ENCODE results near the gene UBE2H.

UBE2H gene

DNA sequence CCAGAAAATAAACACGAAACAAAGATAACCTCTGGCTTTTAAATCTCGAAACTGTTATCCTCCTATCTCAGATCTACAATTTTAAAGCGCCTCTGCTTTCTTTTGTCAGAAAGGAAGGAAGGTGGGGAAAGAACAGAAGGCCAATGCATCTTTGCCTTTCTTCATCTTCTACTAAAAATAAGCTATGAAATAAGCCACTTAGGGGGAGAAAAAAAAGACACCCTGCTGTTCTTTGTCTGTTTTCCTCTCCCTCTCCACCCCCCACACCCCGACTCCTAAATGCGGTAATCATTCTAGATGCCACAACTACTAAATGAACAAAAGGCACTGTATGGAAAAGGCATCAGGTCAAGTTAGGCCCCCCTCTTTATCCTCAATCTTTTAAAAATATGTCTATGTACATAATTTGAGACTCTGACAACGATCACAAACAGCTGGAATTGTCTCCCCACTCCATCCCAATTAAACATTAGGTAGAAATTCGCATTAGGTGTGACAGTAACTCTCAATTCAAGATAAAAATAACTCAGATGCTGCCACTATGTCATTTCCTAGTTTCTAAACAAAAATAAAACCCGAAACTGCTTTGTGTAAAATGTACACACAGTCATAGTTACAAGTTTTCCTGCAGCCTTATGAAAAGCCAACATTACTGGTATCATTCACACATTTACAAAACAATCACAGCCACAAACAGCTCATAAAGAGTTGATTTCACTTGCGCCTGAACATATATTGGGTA lies 2.4 kb downstream of the UBE2H start:
- DNase-seq: no peak

DNA sequence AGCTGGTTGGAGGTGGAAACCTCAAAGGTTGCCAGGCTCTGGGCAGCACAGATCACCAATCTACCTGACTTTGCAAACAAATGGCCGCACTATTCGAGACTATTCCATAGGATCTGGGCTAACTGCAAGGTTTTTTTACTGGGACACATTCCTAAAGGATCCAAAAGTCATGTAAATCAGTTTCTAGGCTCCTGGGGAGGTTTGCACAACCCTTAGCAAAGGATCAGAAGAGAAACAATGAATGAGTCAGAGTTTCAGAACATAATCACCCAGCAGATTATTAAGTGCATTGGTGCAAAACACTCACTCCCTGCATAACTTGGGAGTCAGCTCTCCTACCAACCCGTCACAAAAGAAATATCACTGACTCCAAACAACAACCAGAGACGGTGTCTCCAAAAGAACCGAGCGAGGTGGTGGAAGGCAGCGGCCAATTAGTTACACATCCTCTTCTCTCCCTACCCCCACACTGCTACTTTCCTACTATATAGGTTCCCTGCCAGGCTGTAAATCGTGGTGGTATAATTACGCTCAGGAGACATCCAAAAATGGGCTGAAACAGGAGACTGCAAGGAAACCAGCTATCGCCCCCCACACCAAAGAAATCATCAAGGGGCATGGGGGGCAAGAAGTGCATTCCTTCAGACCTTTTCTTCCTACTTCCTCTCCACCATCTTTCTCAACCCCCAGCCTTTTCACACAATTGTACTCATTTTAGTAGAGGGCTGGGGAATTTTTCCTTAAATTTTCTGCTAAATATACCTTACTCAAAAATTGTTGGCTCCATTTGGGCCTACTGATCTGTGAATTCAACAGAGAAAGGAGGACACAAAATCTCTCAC lies 3.2 kb downstream of the UBE2H start:
- no peak for DNase-seq

DNA sequence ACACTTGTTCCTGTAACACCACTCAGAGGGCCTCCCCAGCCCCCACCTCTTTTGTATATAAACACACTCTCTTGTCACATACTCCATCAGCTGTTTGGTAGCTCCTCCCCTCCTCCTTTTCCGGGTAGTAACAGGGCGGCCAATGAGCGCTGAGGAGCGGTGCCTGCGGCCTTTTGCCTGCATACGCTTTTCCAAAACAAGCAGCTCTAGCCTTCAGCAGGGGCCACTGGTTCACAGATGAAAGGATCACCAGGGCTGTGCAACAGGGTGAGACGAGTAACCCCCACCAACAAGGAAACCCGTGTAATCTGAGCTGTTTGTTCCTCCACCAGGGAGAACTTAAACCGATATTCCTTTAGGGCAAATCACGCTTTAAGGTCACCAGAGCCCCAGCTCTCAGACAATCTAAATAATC lies 3.9 kb downstream of the UBE2H start:
- peak; percentile 10 for DNase-seq

DNA sequence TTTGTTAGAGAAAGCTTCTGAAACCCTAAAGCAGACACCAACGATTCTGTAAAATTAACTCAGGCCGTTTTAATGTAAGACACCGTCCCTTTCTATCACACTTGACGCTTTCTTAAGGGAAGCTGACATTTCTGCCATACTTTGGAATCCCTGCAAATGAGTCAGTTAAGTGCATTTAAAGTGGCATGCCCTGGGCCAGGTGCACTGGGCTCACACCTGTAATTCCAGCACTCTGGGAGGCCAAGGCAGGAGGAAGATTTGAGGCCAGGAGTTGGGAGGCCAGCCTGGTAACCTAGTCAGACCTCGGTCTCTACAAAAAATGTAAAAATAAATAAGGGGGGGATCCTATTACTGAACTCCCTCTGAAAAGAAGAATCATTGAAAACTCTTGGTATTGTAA lies 4.4 kb downstream of the UBE2H start:
- DNase-seq: no peak

DNA sequence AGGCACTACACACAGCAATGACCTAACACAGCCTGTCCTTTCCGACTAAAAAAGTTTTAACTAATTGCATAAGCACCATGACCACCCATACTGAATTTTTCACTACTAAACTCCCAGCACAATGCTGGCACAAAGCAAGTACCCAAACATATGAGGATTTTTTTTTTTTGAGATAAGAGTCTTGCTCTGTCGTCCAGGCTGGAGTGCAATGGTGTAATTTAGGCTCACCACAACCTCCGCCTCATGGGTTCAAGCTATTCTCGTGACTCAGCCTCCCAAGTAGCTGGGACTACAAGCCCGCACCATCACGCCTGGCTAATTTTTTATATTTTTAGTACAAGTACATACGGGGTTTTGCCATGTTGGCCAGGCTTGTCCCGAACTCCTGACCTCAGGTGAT lies 5.1 kb downstream of the UBE2H start:
- no peak for DNase-seq

DNA sequence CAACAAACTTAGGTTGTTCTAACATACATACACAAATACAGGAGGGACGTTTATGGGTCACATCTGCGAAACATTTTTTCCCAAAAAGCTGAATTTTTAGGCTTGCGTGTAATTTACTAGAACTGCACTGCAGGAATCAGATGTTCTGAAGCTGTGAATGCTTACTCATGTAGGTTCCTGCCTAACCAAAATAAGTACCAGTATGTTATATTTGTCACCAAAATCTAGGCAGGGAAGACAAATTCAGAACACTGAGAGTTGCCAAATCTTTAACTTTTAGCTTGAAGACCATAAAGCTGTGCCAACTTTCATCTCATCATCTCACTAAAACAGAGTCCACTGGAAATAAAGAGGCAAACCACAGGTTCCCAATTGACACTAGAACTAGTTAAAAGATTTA lies 5.7 kb downstream of the UBE2H start:
- DNase-seq: no peak

DNA sequence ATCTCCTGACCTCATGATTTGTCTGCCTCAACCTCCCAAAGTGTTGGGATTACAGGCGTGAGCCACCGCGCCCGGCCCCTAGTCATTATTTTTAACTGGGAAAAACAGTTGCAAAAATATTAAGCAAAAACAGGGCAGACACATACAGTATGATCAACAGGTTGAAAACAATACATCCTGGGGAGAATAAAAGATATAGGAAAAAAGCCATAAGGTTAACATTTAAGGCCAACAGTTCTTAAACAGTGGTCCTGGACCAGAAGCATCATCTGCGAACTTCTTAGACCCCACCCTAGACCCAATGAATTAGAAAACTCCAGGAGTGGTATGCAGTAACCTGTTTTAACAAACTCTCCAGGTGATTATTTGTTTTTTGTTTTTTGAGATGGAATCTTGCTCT lies 6.5 kb downstream of the UBE2H start:
- no peak for DNase-seq

DNA sequence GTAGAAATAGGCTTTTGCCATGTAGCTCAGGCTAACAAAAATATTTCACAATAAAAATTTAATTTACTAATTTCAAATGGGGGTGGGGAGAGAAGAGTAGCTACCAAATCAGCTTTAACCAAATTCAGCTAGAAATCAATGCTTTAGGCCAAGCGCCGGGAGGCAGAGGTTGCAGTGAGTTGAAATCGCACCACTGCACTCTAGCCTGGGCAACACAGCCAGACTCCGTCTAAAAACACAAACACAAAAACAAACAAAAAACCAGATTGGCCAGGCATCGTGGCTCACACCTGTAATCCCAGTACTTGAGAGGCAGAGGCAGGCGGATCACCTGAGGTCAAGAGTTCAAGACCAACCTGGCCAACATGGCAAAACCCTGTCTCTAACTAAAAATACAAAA lies 9.4 kb downstream of the UBE2H start:
- DNase-seq: no peak

DNA sequence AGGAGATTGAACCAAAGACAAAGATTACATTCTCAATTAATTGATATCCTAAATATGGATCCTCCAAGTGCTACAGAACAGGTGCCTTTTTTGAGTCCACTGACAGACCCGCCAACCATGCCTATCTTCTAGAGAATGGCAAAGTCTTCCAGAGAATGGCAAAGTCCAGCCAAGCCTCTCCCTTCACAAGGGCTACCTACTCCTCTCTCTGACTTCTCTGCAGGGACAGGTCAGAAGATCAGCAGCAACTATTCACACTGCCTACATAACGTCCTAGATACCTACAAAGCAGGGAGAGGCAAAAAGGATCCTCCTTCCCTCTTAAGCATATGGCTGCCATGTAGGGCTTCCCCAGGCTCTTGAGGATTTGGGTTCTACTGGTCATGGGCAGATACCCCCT lies 12.4 kb downstream of the UBE2H start:
- no peak for DNase-seq

DNA sequence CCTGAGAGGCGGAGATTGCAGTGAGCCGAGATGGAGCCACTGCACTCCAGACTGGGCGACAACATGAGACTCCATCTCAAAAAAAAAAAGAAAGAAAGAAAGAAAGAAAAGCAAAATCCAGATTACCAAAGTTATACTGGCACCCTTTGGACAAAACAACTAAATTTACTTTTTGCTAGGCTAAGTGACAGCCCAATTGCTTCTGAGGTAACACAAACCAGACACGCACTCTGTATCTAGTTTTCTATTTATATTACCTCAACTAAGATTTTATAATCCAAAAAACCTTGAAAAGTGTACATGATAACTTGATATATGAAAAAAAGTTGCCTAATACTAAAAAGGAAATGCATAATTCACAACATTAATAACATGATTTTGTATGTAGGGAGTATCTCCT lies 12.9 kb downstream of the UBE2H start:
- no peak for DNase-seq

DNA sequence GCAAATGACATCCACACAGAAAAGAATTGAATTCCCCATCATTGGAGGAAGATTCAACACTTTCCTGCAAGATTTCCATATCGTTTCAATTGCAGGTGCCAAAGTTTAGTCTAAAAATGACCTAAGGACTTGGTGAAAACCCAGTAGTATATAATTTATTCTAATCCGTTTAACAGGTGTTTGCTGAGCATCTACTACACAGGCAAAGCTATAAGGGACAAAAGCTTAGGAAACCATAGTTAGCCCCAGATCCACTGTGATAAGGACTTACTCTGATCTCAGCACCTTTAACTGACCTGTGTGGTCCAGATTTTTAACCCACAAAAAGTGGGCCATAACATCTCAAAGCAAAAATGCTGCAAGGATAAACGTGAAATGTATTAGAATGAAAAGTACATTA lies 19.1 kb downstream of the UBE2H start:
- no peak for DNase-seq

DNA sequence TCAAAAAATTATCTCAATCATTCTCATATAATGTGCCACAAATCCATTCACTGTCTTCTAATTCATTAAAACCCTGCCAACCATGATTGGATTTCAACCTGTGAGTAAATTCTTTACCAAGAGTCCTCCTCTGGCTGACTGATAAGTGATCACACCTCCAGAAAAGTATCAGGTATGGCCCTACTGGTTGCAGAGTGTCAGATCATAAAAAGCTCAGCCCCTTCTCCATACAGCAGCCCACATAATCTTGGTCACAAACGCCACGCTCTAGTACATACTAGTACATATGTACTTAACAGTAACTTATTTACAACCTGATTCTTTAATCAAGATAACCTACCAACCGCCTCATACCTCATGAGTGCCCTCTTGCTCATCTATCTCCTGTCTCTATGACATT lies 26.1 kb downstream of the UBE2H start:
- no peak for DNase-seq

DNA sequence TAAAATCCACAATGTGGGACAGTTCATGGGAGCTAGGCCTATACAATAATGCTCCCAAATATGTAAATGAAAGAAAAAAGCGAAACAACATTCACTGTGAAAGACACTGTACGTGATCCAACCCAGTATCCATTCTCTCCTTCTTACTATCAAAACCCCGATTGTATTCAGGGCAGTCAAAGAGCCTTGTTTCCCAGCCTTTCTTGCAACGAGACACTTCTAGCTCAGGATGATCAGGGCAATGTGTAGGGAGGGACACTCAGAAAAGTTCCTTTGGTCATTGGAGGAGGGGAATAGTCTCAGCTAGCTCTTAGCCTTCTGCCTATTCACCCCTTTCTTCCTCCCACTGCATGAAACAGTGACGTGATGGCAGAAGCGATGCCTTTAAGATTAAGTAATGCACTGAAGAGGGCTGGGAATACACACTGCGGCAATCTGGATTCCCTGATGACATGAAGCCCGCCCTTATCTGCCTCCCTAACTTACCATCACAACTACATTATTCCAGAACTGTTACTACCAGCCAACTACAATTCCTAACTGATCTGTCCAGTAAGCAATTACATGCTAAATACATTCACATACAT lies 27.3 kb downstream of the UBE2H start:
- no peak for DNase-seq

DNA sequence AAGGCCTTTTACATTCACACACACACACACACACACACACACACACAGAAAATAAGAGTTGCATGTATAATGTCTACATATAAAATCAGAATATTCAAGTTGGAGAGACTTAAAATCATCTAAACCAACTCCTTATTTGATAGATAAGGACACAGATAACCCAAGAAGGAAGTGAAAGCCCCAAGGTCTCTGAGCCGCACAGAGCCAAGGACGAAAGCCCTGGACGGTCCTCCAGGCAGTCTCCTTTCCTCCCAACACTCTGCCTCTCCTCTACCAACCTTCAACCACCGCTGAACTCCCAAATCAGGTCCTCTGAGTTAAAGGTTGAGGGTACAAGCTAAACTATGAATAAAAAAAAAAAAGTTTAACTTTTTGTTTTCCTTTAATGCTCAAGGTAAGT lies 28.2 kb downstream of the UBE2H start:
- no peak for DNase-seq

DNA sequence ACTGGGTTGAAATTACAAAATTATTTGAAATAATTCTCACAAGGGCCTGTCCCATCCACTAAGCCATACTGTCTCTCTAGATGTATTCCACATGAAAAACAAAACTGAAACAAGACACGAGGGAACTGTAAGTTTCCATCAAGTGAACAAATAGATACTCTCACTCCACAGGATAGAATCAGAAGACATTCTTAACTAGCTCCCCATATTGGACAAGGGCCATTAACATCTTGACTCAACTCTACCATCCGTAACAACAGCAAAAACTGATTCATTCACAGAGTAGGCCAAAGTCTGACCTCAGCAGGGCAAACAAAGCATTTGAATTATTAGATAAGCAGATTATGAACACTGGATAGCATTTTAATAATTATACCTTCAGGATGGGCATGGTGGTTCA lies 29.1 kb downstream of the UBE2H start:
- no peak for DNase-seq

DNA sequence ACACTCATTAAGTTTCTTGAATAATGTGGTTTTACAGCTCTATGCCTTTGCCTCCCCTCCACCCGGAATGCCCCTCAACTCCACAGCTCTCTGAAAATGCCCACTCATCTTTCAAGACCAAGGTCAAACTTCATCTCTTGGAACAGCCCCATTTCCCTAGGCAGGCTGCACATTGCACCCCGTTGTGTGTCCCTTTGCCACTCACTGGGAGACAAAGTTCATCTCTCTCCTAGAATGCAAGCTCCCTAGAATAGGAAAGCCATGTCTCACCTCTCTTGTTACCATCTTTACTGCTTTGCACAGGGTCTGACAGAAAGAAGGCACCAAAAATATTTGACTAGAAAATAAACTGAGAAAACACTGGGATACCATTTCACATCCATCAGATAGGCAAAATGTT lies 33.3 kb downstream of the UBE2H start:
- no peak for DNase-seq

DNA sequence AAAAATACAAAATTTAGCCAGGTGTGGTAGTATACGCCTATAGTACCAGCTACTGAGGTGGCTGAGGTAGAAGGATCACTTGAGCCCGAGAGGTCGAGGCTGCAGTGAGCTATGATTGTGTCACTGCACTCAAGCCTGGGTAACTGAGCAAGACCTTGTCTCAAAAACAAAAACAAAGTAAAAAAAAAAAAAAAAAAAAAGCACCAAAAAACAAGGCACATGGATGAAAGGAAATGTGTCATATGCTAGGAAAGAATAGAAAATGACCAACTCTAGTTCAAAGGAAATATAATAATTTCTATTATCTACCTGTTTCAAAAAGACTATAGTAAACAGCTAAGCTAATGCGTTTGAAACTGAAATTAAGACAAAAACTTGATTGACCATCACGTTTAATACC lies 33.8 kb downstream of the UBE2H start:
- no peak for DNase-seq

DNA sequence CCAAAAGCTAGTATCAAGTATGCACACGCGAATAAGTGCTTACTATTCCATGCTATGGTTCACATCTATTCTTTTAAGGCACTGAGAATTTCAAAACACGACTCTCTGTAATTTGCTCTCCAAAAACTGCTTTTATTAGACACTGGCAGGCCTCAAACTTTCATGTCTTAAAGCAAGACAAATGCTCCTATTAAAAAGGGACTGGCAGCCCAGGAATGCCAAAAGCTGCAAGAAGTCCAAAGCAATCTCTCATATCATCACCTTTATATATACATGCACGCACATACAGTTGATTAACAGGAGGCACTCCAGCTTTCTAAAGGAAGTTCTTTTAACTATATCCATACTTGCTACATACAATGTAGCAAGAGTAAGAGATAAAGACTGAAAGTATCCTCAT lies 34.8 kb downstream of the UBE2H start:
- DNase-seq: no peak

DNA sequence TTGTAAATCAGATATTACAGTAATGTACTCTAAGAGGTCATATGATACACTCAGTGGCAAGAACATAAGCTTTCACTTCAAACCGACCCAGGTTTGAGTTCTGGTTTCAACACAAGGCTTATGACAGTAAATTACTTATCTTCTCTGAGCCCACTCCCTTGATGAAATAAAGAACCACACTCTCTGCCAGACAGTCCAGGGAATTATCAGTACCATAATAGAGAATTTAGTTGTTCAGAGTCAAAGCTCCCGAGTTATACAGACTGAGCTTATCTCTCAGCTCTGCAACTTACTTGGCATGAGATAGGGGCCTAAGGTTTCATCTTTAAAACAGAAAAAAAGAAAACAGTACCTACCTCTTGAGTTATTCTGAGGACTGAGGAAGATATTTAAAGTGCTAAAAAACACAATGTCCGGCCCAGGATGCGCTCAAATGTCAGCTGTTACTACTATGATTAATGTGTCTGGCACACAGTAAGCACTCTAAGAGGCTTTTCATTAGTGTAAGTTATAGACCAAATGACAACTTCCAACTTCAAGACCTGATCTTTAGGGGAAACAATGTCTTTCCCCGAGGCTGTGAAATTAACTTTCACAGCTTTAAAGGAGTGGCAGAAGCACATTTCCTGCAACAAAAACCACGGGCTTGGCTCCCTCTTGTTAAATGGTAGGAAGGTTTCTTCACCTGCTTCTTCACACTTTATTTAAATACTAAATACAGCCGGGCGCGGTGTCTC lies 38.1 kb downstream of the UBE2H start:
- no peak for DNase-seq

DNA sequence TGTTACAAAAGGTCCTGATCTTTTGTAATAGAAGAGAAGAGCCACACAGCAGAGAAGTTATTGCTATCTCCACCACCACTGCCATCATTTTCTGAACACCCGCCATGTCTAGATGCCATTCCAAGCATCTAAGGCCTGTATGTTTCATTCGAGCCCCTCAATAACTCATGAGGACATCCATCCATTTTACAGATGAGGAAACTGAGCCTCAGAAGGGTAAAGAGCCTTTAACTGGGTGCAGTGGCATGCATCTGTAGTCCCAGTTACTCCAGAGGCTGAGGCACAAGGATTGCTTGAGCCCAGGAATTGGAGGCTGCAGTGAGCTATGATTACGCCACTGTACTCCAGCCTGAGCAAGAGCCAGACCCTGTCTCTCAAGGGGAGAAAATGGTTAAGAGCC lies 39.3 kb downstream of the UBE2H start:
- no peak for DNase-seq

DNA sequence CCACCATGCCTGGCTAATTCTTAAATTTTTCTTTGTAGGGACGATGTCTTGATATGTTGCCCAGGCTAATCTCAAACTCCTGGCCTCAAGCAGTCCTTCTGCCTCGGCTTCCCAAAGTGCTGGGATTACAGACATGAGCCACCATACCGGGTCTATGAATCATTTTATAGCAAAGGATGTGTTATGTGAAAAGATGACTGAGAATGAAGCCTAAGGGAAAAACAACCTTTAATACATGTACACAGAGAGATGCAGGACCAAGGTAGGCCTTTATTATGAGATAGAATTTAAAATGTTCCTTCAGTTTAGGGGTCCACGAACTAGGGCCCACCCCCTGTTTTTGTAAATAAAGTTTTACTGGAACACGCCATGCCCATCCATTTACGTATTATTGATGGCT lies 41.0 kb downstream of the UBE2H start:
- no peak for DNase-seq

DNA sequence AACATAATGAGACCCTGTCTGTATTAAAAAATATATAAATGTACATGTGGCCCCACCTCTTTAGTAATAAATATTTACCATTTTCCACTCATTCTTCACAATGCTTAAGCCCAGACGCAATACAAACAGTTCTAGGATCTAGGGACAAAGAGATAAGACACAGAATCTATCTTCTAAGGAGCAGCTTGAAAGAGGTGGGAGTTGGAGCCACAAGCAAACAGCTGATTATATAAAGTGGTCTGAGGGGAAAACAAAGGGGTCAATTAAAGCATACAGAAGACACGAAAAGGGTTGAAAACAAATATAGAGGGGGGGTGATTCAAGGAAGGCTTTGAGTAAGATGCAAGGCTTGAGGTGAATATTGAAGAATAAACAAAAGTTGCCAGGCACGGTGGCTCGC lies 43.1 kb downstream of the UBE2H start:
- no peak for DNase-seq

DNA sequence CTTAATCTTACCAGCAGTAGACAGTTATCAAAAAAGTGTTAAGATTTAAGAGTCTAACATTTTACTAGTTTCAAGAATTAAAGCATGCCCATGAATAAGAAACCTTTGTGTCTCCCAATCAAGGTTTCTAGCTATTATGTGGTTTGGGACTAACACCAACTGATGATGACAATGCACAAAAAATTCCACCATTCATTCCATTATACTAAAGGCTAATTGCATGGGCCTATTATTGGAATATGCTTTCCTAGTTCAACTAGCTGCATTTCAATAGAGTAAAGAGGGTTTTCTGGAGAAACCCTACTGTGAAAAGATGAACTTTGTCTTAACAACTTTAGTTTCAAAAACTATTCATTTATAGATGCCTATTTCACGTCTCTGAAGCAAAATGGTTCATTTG lies 44.6 kb downstream of the UBE2H start:
- no peak for DNase-seq

Measured in KG1 (cell line).